Mesothelial cell of epicardium (in vitro differentiated cells): Measurements from ENCODE around the gene EIF3J. TPM values are rescaled to one million over a fixed set of nuclear protein-coding genes. Genes with fewer than 3 reads are reported as not detected.
"Not testable (repeated sequence)": the region's sequence is repeated elsewhere in the genome, so short reads cannot be mapped to it uniquely, and the experiment has no call there.

ENCODE experiments used
- DNase-seq, 2 experiments: peaks; one replicate each; pipeline ENCODE4 v3.0.0; 2021; ENCODE audit warnings: low spot score in 2 of 2; ENCODE audit not compliant: unreplicated experiment in 2 of 2
- H3K27ac Mint-ChIP-seq: 2 replicates; pipeline ENCODE4 v1.8.0; 2021; ENCODE audit warnings: mixed read lengths
- H3K27me3 Mint-ChIP-seq: 2 replicates; pipeline ENCODE4 v1.8.0; 2021; ENCODE audit warnings: low read depth, mixed read lengths
- H3K36me3 Mint-ChIP-seq: 2 replicates; pipeline ENCODE4 v1.8.0; 2021; ENCODE audit warnings: mixed read lengths
- H3K4me1 Mint-ChIP-seq: 2 replicates; pipeline ENCODE4 v1.8.0; 2021; ENCODE audit warnings: mixed read lengths
- H3K4me3 Mint-ChIP-seq: 2 replicates; pipeline ENCODE4 v1.8.0; 2021; ENCODE audit warnings: mild to moderate bottlenecking, moderate library complexity, mixed read lengths
- H3K9me3 Mint-ChIP-seq: 2 replicates; pipeline ENCODE4 v1.8.0; 2021; ENCODE audit warnings: mixed read lengths
- total RNA-seq: library from RNA; stranded (reverse); gene quantifications from 3 replicates; pipeline ENCODE4 v1.2.1, GENCODE V29; 2021
- TF ChIP-seq, protein P1 (sequence below): fragments of 200-600 bp; sonication (generic); IDR thresholded peaks from one replicate; pipeline ENCODE4 v1.5.0; 2021; ENCODE audit warnings: antibody characterized with exemption; ENCODE audit not compliant: unreplicated experiment

The EIF3J gene
- total RNA-seq, 1 donor from 2014 or later: 75.7 TPM

DNA sequence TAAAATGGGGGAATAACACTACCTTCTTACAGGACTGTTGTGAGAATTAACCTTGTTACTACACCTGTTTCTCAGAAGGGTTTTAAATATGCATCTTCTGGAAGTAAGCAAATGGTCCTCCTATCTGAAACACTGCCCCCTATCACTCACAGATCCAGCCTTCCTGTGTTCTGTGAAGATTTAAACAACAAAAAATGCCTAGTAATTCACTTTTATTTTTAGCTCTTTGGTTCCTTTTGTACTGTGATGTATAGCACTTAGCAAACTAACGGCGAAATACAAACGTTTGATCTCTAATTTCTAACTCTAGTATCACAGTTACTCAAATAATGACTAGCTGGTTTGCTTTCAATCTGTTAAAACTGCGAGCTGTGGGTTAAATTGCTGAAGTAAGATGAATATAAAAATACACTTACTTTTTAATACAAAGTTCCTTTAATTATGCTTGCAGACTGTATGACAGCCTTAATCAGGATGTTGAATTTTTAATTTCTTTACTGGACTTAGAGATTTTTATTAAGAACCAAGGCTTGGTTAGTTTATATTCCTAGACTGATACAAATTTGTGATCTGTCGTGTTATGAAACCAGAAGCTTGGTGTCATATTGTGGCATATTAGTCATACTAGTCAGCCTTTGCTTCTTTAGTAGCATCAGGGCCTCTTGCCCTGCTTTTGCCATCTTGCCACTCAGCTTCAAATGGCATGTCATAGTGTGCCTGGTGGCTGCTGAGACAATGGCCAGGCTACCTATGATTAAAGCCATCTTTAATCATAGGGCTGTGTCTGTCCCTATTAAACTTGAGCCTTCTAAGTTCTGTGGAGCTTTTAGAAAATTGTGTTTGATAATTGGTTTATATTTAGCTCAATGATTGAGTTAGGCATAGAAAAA is 9.2 kb downstream of the EIF3J start:
- Mint-ChIP-seq H3K27ac (peak overlapping the region; percentile 73), H3K27me3 (no peaks in the 10 kb centered on the region), H3K4me3 (no peak overlapping the region), H3K36me3 (peaks cover 7% of the 10 kb centered on the region), H3K4me1 (peaks cover 20% of the 10 kb centered on the region), H3K9me3 (no peaks in the 10 kb centered on the region)
- DNase-seq: no peak
- TF ChIP-seq, protein P1, sequence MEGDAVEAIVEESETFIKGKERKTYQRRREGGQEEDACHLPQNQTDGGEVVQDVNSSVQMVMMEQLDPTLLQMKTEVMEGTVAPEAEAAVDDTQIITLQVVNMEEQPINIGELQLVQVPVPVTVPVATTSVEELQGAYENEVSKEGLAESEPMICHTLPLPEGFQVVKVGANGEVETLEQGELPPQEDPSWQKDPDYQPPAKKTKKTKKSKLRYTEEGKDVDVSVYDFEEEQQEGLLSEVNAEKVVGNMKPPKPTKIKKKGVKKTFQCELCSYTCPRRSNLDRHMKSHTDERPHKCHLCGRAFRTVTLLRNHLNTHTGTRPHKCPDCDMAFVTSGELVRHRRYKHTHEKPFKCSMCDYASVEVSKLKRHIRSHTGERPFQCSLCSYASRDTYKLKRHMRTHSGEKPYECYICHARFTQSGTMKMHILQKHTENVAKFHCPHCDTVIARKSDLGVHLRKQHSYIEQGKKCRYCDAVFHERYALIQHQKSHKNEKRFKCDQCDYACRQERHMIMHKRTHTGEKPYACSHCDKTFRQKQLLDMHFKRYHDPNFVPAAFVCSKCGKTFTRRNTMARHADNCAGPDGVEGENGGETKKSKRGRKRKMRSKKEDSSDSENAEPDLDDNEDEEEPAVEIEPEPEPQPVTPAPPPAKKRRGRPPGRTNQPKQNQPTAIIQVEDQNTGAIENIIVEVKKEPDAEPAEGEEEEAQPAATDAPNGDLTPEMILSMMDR: no peak

DNA sequence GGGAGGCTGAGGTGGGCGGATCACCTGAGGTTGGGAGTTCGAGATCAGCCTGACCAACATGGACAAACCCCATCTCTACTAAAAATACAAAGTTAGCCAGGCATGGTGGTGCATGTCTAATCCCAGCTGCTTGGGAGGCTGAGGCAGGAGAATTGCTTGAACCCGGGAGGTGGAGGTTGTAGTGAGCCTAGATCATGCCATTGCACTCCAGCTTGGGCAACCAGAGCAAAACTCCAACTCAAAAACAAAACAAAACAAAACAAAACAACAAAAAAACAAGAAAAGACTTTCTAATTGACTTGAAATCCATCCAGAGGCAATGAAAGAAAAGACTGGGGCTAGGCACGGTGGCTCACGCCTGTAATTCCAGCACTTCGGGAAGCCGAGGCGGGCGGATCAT is 12.2 kb downstream of the EIF3J start:
- H3K4me3 Mint-ChIP-seq: not testable (repeated sequence)

DNA sequence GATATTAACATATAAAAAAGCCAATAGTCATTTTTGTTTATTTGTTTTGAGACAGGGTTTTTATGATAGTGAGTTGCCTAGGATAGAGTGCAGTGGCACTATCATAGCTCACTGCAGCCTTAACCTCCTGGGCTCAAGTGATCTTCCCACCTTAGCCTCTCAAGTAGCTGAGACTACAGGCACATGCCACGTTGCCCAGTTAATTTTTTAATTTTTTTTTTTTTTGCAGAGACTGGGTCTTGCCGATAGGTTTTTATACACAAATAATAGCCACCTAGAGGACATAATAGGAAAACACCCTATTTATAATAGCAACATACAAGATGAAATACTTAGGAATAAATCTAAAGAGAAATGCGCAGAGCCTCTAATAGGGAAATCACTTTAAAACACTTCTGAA is 13.3 kb downstream of the EIF3J start:
- Mint-ChIP-seq H3K4me3 (no peak overlapping the region), H3K4me1 (peaks cover 6% of the 10 kb centered on the region), H3K27ac (no peak overlapping the region)

More for the DNA sequence above, 12.2 kb downstream of the EIF3J start:
- not testable (repeated sequence) for H3K9me3 Mint-ChIP-seq, H3K4me1 Mint-ChIP-seq, H3K36me3 Mint-ChIP-seq, H3K27ac Mint-ChIP-seq, DNase-seq, H3K27me3 Mint-ChIP-seq

DNA sequence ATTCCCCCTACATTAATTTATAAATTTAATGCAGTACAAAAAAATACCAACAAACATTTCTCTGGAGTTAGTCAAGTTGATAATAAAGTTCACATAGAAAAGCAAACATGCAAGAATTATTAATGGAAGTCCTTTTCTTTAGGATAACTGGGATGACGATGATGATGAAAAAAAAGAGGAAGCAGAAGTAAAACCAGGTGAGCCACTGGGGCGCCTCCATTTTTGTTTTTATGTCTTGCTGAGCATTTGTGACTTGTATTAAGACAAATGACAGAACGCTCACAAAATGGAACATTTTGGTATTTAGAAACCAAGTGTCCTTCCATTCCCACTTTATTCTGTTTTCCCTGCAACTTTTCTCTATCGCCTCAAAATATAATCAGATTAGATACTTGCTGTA is 13.8 kb downstream of the EIF3J start:
- TF ChIP-seq, protein P1: no peak
- Mint-ChIP-seq H3K27ac (peak overlapping the region; percentile 15), H3K4me1 (peaks cover 10% of the 10 kb centered on the region), H3K4me3 (no peak overlapping the region), H3K36me3 (peaks cover 16% of the 10 kb centered on the region), H3K9me3 (no peaks in the 10 kb centered on the region), H3K27me3 (no peaks in the 10 kb centered on the region)
- DNase-seq: no peak

More for the DNA sequence above, 13.3 kb downstream of the EIF3J start:
- Mint-ChIP-seq H3K36me3 (peaks cover 12% of the 10 kb centered on the region), H3K27me3 (no peaks in the 10 kb centered on the region), H3K9me3 (no peaks in the 10 kb centered on the region)
- TF ChIP-seq, protein P1: peak; percentile 71
- DNase-seq: no peak

DNA sequence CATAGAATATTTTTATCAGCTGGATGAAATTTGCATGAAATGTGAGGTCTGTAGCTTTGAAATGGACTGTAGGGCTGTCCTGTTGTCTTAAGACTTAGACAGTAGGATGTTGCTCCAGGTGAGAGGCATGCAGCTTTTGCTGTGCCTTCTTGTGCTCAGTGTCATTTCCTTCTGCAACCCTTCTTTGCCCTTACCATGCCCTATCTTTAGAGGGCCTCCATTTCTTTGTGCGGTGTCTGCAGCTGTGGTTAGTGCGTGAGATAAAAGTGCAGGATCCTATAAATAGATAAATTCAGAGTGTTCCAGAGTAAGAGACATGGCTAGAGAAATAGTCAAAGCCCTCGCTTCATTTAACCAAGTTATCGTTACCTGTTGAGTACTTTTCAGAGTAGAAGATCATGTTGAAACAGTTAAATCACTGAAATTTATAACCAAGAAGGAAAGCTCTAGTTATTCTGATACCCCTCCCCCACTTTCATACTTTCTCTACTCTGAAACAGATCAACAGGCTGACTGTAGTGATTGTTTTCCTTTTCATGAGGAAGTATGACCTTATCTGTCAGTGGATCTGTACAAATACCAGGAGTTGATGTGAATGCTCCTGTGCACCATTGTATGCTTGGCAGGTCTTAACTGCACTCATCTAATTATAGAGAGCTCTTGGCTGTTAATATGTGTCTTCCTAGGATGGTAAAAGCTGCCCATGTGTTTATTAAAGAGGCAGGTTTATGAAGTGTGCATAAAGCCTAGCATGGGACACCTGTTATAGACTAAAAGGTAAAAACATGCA is 18.2 kb downstream of the EIF3J start:
- no peaks in the 10 kb centered on the region for H3K9me3 Mint-ChIP-seq
- H3K27ac Mint-ChIP-seq: no peak overlapping the region
- H3K4me1 Mint-ChIP-seq: peaks cover 7% of the 10 kb centered on the region
- peaks cover 34% of the 10 kb centered on the region for H3K36me3 Mint-ChIP-seq
- DNase-seq: no peak
- TF ChIP-seq, protein P1: no peak
- H3K27me3 Mint-ChIP-seq: no peaks in the 10 kb centered on the region
- no peak overlapping the region for H3K4me3 Mint-ChIP-seq

DNA sequence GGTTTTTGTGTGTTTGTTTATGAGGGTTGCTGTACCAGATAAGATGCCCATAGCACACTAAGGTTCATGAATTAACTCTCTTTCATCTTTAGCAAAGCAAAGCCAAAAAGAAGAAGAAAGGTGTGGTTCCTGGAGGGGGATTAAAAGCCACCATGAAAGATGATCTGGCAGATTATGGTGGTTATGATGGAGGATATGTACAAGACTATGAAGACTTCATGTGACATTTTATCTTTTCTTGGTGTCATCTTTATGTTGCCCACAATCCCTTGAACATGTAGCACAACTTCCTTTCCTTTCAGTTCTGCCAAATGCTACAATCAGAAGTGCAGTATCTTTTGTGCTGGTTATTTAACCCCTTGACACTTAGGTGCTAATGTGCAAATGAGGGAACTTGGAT is 24.0 kb downstream of the EIF3J start:
- not testable (repeated sequence) for H3K27me3 Mint-ChIP-seq, H3K4me3 Mint-ChIP-seq, DNase-seq, H3K4me1 Mint-ChIP-seq, H3K27ac Mint-ChIP-seq
- Mint-ChIP-seq H3K36me3 (peaks cover 54% of the 10 kb centered on the region), H3K9me3 (peaks cover 18% of the 10 kb centered on the region)
